Skin epidermis (tissue), 12 donors: ENCODE measurements around the gene CPB2.

Experiments
- H3K27ac ChIP-seq, 21 experiments: fragments of 200-600 bp; sonication (generic) in 11 of 21; one replicate each; pipeline ENCODE4 v1.5.0; 2020; ENCODE audit warnings: mild to moderate bottlenecking in 3 of 21, inconsistent platforms in 2 of 21, moderate library complexity in 2 of 21
- H3K4me3 ChIP-seq, 7 experiments: fragments of 200-600 bp; sonication (generic) in 2 of 7; one replicate each; pipeline ENCODE4 v1.5.0; 2020; ENCODE audit warnings: inconsistent platforms in 2 of 7, mild to moderate bottlenecking in 2 of 7, moderate library complexity in 1 of 7

CPB2 gene

GRCh38 chr13:46101484-46102254, 3.2 kb downstream of the CPB2 start:
- Histone ChIP-seq H3K27ac (no peak overlapping the region), H3K4me3 (no peak overlapping the region)

DNA sequence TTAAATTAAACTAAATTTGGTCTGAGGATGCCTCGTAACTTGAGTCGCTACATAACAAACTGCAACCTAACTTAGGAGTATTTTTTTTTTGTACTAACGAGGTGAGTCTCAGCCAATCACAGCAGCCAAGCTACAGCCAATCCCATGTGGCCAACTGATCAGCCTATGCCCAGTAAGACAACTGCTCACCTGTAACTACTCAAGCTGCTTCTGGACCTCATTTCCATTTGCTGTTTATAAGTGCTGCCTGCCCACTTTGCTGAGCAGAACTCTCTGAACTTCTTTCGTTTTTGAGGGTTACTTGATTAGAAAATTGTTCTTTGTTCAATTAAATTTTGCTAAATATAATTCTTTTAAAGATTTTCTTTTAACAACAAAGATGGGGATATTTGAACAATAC, 3.8 kb downstream of the CPB2 start:
- no peak overlapping the region for H3K4me3 ChIP-seq
- H3K27ac ChIP-seq = no peak overlapping the region

DNA sequence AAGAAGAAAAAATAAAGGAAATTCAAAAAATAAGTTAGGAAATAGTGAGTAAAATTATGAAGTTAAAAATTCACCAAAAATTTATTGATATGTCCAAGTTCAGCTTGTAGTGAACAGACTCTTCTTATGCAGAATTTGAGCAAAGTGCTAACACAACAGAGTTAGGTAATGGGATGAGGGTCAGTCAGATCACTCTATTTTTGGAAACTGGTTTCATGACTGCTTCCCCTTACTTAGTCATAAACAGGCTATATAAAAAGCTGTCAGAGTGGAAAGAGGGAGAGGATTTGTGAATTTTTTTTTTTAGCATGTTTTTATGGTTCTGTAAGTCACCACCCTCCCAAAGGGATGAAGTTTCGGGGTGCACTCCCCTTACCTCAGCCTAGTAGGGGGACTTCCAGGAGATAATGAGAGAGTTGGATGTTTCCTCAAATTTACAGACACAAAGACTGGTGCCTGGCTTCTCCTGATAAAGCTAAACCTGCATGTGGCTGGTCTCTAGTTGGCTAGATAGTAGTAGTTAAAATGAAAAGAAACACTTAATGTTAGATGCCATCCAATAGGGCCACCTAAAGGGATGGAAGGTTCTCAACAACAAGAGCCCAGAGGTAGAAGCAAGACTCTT, 4.5 kb downstream of the CPB2 start:
- Histone ChIP-seq H3K27ac (no peak overlapping the region), H3K4me3 (no peak overlapping the region)

- H3K27ac ChIP-seq = no peak overlapping the region
Measured at GRCh38 chr13:46097663-46098062, 7.2 kb downstream of the CPB2 start.

GRCh38 chr13:46097015-46097414, 7.8 kb downstream of the CPB2 start:
- no peak overlapping the region for H3K27ac ChIP-seq
- no peak overlapping the region for H3K4me3 ChIP-seq

More at GRCh38 chr13:46097663-46098062, 7.2 kb downstream of the CPB2 start:
- H3K4me3 ChIP-seq = no peak overlapping the region

DNA sequence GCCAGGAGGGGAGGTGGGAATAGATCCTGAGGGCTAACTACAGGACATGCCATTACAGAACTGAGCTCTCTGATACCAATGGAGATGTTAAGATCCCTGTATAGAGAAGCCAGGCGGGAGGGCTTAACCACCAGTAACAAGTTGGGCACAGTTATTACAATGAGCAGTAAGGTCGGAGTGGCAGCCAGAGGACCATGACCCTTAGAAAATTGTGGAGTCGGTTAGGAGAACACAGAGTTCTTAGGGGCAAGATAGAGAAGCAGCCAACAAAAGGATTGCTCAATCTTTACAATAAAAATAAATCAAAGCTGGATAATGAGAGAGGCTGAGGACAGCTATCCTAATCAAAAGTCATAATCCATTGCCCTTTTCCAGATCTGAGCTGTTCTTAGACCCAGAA, 10.4 kb downstream of the CPB2 start:
- Histone ChIP-seq H3K27ac (no peak overlapping the region), H3K4me3 (no peak overlapping the region)

DNA sequence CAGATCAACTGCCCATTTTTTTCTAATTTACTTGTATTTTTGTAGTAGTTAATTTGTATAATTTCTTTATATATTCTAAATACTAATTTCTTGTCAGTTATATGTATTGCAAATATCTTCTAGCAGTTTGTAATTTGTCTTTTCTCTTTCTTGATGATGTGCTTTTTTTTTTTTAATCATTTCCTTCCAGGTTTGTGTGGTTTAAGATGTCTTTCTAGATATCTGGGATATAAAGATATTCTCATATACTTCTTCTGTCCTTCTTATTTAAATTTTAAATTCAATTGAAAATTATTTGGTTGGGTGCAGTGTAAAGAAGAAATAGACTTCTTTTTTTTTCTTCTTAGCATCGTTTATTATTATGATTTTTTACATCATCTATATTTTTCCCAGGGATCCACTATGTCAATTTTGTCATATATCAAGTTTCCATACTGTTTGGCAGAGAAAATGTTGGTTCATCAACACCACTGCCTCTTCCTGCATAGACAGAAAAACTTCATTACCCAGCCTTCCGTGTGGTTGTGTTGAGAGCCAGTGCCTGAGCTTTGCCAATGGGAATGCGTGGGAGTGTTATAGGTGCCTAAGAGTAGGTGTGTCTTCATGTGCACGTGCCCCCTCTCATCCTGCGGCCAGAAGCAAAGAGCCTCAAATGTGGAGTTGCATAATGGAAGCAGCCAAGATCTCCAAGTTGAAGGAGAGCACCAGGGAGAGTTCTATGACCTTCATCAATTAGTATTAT, 15.8 kb downstream of the CPB2 start:
- no peak overlapping the region for H3K27ac ChIP-seq

DNA sequence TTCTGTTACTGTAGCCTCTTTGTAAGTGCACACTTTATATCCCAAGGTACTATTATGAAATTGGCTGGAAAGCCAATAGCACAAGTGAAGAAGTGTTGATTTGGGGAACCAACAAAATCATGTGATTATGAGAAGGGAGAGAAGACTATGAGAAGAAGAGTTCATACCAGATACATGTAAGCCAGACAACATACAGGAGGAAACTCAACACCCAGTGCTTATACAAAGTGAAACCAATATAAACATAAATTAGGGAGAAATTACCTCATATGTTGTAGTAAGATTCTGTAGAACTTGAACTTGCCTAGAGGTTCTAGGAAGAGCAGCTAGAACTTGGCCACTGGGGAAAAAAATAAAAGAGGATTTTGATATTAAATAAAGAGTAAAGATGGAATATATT, 17.4 kb downstream of the CPB2 start:
- Histone ChIP-seq H3K27ac (no peak overlapping the region), H3K4me3 (no peak overlapping the region)

More for the DNA sequence above, 15.8 kb downstream of the CPB2 start:
- H3K4me3 ChIP-seq = no peak overlapping the region

DNA sequence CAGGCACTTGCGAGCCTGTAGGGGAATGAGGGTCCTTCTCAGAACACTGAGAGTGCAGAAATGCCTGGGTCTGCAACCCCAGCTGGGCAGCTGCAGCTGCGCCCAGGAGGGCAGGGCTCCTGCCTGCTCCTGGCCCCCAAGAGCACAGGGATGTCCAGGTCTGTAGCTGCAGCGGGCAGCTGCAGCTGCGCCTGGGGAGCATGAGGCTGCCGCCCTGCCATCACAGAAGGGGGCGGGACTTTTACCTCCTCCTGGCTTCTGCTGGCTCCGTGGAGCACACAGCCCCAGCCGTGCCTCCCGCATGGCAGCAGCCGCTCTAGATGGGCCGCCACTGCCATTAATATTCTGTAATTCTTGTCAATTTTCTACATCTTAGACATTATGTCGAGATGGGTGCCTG, 17.8 kb downstream of the CPB2 start:
- Histone ChIP-seq H3K4me3 (no peak overlapping the region), H3K27ac (no peak overlapping the region)

DNA sequence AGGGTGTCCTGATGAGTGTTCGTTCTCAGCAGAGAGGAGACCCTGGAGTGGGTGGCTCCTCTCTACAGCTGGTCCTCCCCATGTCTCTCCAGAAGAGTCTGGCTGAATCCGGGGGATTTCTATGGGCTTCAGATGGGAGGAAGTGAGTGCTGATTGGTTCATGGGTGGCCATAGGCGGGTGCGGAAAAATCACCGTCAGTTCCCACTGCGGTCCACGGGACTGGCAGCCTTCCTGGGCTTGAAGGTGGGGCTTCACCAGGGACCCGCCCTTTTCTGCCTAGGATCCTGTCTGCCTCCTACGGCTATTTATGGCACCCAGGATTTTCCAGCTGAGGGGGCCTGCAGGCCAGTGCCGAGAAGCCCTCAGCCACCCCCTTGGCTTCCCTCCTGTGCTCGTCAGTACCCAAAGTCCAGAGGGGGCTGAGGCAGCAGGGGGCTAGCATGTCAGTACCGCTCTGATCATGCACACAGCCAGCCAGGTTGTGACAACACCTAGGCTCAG, 18.4 kb downstream of the CPB2 start:
- Histone ChIP-seq H3K4me3 (no peak overlapping the region), H3K27ac (no peak overlapping the region)

DNA sequence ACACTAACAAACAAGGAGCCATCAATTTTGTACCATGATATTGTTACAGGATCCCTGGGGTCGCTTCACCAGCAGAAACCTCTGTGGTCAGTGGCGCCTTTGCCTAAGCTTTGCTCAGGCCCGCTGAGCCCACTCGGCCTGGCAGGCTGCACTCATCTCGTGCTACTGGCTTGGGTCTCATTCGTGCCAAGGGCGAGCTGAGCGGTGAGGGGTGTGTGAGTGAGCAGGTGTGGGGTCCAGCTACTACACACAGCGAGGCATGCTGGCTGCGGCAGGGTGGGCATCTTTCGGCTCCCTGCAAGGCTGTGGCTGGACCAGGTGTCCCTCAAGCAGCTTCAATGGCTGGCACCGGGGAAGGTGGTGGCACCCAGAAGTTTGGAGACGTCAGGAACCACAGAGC, 19.1 kb downstream of the CPB2 start:
- no peak overlapping the region for H3K27ac ChIP-seq
- H3K4me3 ChIP-seq = no peak overlapping the region

DNA sequence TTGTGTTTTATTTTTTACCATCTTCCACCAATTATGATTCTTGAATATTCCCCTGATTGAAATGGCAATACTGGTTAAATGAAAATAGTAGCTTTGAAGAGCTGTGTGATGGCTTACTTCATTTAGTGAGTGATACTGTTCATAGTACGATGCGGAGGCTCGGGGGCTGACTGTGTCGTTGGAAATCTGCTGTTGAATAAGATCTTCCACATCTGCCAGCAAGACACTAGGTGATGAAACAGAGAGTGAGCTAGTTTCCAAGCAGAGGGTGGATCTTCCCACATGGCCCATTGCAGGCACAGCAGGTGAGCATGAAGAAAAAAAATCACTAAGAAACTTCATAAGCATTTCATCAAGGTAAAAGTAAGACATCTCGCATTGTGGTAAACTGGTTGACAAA, 22.5 kb downstream of the CPB2 start:
- H3K4me3 ChIP-seq = no peak overlapping the region
- H3K27ac ChIP-seq = no peak overlapping the region

GRCh38 chr13:46079770-46080169, 25.1 kb downstream of the CPB2 start:
- no peak overlapping the region for H3K27ac ChIP-seq
- no peak overlapping the region for H3K4me3 ChIP-seq

DNA sequence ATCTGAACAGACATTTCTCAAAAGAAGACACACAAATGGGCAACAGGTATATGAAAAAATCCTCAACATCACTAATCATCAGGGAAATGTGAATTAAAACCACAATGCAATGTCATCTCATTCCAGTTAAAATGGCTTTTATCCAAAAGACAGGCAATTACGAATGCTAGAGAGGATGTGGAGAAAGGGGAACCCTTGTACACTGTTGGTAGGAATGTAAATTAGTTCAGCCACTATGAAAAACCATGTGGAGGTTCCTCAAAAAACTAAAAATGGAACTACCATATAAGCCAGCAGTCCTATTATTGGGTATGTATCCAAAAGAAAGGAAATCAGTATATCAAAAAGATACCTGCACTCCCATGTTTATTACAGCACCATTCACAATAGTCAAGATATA, 27.6 kb downstream of the CPB2 start:
- Histone ChIP-seq H3K27ac (no peak overlapping the region), H3K4me3 (no peak overlapping the region)

GRCh38 chr13:46076827-46077226, 28.0 kb downstream of the CPB2 start:
- no peak overlapping the region for H3K4me3 ChIP-seq
- no peak overlapping the region for H3K27ac ChIP-seq

- Histone ChIP-seq H3K4me3 (no peak overlapping the region), H3K27ac (no peak overlapping the region)
Measured at GRCh38 chr13:46075811-46076210, 29.0 kb downstream of the CPB2 start.

DNA sequence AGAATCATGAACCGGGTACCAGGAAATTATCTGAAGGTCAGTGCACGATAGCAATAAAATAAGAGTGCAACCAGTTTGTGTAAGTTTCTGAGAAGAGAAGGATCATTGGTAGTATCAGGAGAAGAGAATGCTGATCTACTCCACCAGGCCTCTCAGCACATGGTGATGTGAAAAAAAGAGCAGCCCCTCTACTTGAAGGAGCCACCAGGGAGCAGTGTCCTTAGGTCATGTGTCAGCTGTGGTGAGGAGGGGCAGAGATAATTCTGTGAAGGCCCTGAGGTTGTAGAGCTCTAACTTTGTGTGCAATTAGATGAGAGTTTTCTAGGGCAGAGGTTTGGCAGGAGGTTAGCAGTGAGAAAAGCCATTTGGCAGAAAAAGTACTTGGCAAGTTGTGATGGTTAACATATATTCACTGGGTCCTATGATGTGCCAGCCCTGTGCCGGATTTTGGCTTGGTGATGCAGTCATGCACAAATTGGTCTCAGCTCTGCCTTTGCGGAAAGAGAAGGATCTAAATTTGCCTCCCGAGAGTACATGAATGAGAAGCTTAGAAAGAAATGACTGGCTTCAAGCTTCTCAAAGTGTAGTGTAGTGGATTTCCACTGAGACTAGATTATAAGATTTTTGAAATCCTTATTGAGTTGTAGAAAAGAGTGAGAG, 33.1 kb downstream of the CPB2 start:
- no peak overlapping the region for H3K4me3 ChIP-seq
- H3K27ac ChIP-seq = no peak overlapping the region

GRCh38 chr13:46063292-46063691, 41.5 kb downstream of the CPB2 start:
- Histone ChIP-seq H3K4me3 (no peak overlapping the region), H3K27ac (no peak overlapping the region)

DNA sequence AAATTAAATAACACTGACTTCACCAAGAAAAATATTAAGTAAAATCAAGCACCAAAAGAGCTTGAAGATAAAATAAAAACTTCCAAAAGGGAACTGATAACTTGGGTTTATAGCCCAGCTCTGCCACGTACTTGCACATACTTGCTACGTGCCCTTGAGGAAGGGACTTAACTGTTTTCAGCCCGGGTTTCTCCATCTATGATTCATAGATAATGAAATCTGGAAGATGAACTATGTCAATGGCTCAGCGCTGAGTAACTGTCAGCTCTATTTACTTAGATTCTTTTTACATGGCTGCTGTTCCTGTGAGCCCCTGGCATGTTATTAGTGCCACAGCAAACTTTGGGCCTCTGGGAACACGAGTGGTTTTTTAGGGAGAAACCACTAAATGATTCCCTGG, 42.6 kb downstream of the CPB2 start:
- H3K4me3 ChIP-seq = no peak overlapping the region
- no peak overlapping the region for H3K27ac ChIP-seq

- Histone ChIP-seq H3K27ac (no peak overlapping the region), H3K4me3 (no peak overlapping the region)
Measured at GRCh38 chr13:46059405-46059804, 45.4 kb downstream of the CPB2 start.
